PC-9 (cell line): ENCODE results near the gene ETV4. TPM values are rescaled to one million over a fixed set of nuclear protein-coding genes. Genes with fewer than 3 reads are reported as not detected.

ENCODE experiments used
- BruUV-seq: library from RNA; stranded (reverse); fragments of 400-500 nt; replicated peaks from 2 replicates; lab custom pipeline; 2021; lab: Mats Ljungman, UMichigan
- CTCF ChIA-PET: fragments of 300-600 bp; sonication (Branson Sonifier 250); formaldehyde crosslinking; loops from one replicate; lab custom pipeline; 2022; ENCODE audit warnings: antibody characterized with exemption; lab: Charles Lee
- POLR2A ChIA-PET: fragments of 300-600 bp; sonication (Branson Sonifier 250); formaldehyde crosslinking; loops from one replicate; lab custom pipeline; 2022; ENCODE audit warnings: antibody characterized with exemption; ENCODE audit not compliant: unreplicated experiment; lab: Charles Lee
- DNase-seq, 2 experiments: peaks; one replicate each; pipeline versions ENCODE4 v3.0.0 to v3.0.0-alpha.2; 2015 to 2022; ENCODE audit warnings: mixed read lengths in 1 of 2
- H2AFZ ChIP-seq: fragments of 200-600 bp; sonication (generic); 2 replicates; pipeline ENCODE4 v1.8.1; 2017; ENCODE audit warnings: antibody characterized with exemption
- H3F3A ChIP-seq: fragments of 200-600 bp; sonication (generic); 2 replicates; pipeline ENCODE4 v1.8.1; 2017; ENCODE audit warnings: antibody characterized with exemption, mild to moderate bottlenecking, low read depth; ENCODE audit not compliant: insufficient read depth
- H3K27ac ChIP-seq: fragments of 200-600 bp; sonication (generic); 2 replicates; pipeline ENCODE4 v1.6.1; 2016; ENCODE audit warnings: mixed run types
- H3K27me3 ChIP-seq: fragments of 200-600 bp; sonication (generic); 2 replicates; pipeline ENCODE4 v1.6.1; 2016; ENCODE audit warnings: low read depth, mixed run types; ENCODE audit not compliant: insufficient read depth
- H3K36me3 ChIP-seq: fragments of 200-600 bp; sonication (generic); 2 replicates; pipeline ENCODE4 v1.6.1; 2016; ENCODE audit warnings: low read depth, mixed run types
- H3K4me1 ChIP-seq: fragments of 200-600 bp; sonication (generic); replicated peaks from 2 replicates; pipeline ENCODE4 v1.6.1; 2016; ENCODE audit warnings: mixed run types; ENCODE audit not compliant: insufficient read depth
- H3K4me2 ChIP-seq: fragments of 200-600 bp; sonication (generic); 2 replicates; pipeline ENCODE4 v1.6.1; 2017; ENCODE audit warnings: mixed run types
- H3K4me3 ChIP-seq: fragments of 200-600 bp; sonication (generic); 2 replicates; pipeline ENCODE4 v1.6.1; 2016; ENCODE audit warnings: mixed run types
- H3K79me2 ChIP-seq: fragments of 200-600 bp; sonication (generic); 2 replicates; pipeline ENCODE4 v1.6.1; 2017; ENCODE audit warnings: low read depth, mixed run types
- H3K9me2 ChIP-seq: fragments of 200-600 bp; sonication (generic); 2 replicates; pipeline ENCODE4 v1.8.1; 2017; ENCODE audit warnings: mild to moderate bottlenecking; ENCODE audit not compliant: insufficient read depth
- H3K9me3 ChIP-seq: fragments of 200-600 bp; sonication (generic); 2 replicates; pipeline ENCODE4 v1.8.1; 2016; ENCODE audit warnings: low read depth; ENCODE audit not compliant: insufficient read depth
- H4K20me1 ChIP-seq: fragments of 200-600 bp; sonication (generic); 2 replicates; pipeline ENCODE4 v1.8.1; 2017; ENCODE audit not compliant: insufficient read depth
- CTCF ChIP-seq: fragments of 200-600 bp; sonication (generic); conservative IDR thresholded peaks from 2 replicates; pipeline ENCODE4 v1.6.1; 2017; ENCODE audit warnings: mixed run types, antibody characterized with exemption, mild to moderate bottlenecking, moderate library complexity
- EZH2 ChIP-seq: fragments of 200-600 bp; sonication (generic); IDR thresholded peaks from 2 replicates; pipeline ENCODE4 v1.8.0; 2017; ENCODE audit warnings: antibody characterized with exemption, low read depth
- intact Hi-C: fragments of 100-400 bp; cut with micrococcal nuclease; formaldehyde crosslinking; loops from one replicate; pipeline ENCODE4 v1.10.0; 2022; ENCODE audit not compliant: unreplicated experiment
- total RNA-seq: library from RNA; stranded (reverse); gene quantifications from 2 replicates; pipeline ENCODE4 v1.2.3, GENCODE V29; 2021

Gene ETV4
- total RNA-seq, 1 experiment from 2014 or later, result 84.2 TPM

- H3K79me2 ChIP-seq, result no peaks in the 10 kb centered on the region
- DNase-seq, result no peak
- no peaks in the 10 kb centered on the region for H3K9me2 ChIP-seq
- H3K9me3 ChIP-seq, result no peaks in the 10 kb centered on the region
- peaks cover 4% of the 10 kb centered on the region; the same call in 1 of the 2 replicates for H3F3A ChIP-seq
- CTCF ChIA-PET, result no interaction called here
- H3K27ac ChIP-seq, result no peak overlapping the region
- peaks cover 10% of the 10 kb centered on the region; the same call in 1 of the 2 replicates for H3K4me1 ChIP-seq
- BruUV-seq, result no TSS peak
- H2AFZ ChIP-seq, result no peak overlapping the region
- intact Hi-C loops, result no loop called here
- no peaks in the 10 kb centered on the region for H3K27me3 ChIP-seq
- no peaks in the 10 kb centered on the region for H3K36me3 ChIP-seq
- H3K4me3 ChIP-seq, result no peak overlapping the region
- POLR2A ChIA-PET, result no interaction called here
- no peaks in the 10 kb centered on the region for H4K20me1 ChIP-seq
- no peak for TF ChIP-seq EZH2
- no peak for TF ChIP-seq CTCF
- H3K4me2 ChIP-seq, result no peak overlapping the region
Measured at GRCh38 chr17:43588121-43588520, 42.0 kb upstream of the ETV4 start.

- Histone ChIP-seq H3K9me2 (no peaks in the 10 kb centered on the region), H3K27me3 (no peaks in the 10 kb centered on the region), H3F3A (peaks cover 4% of the 10 kb centered on the region; the same call in 1 of the 2 replicates), H3K36me3 (no peaks in the 10 kb centered on the region), H3K4me3 (no peak overlapping the region), H2AFZ (no peak overlapping the region), H3K9me3 (no peaks in the 10 kb centered on the region), H3K4me2 (no peak overlapping the region), H4K20me1 (no peaks in the 10 kb centered on the region), H3K27ac (no peak overlapping the region), H3K79me2 (no peaks in the 10 kb centered on the region), H3K4me1 (peaks cover 10% of the 10 kb centered on the region; the same call in 1 of the 2 replicates)
- TF ChIP-seq CTCF (no peak), EZH2 (no peak)
- no peak for DNase-seq
- intact Hi-C loops, result no loop called here
- POLR2A ChIA-PET, result no interaction called here
- no TSS peak for BruUV-seq
- CTCF ChIA-PET, result no interaction called here
Measured at GRCh38 chr17:43587647-43588046, 41.5 kb upstream of the ETV4 start.

- Histone ChIP-seq H3K27ac (no peak overlapping the region), H3K9me3 (no peaks in the 10 kb centered on the region), H2AFZ (no peak overlapping the region), H3K4me2 (no peak overlapping the region), H3F3A (peaks cover 13% of the 10 kb centered on the region), H3K4me1 (peaks cover 18% of the 10 kb centered on the region), H3K79me2 (no peaks in the 10 kb centered on the region), H3K36me3 (no peaks in the 10 kb centered on the region), H3K4me3 (no peak overlapping the region), H4K20me1 (no peaks in the 10 kb centered on the region), H3K27me3 (no peaks in the 10 kb centered on the region), H3K9me2 (no peaks in the 10 kb centered on the region)
- ChIA-PET CTCF (no interaction called here), POLR2A (interaction anchor here (0.5 to 0.7 kb wide), 3 partner anchors 92 to 242 kb away, joined by 3 to 30 read pairs (median 4); no protein-coding TSS in a partner anchor)
- intact Hi-C loops, result no loop called here
- TF ChIP-seq CTCF (no peak), EZH2 (no peak)
- no peak for DNase-seq
- no TSS peak for BruUV-seq
Measured at GRCh38 chr17:43584666-43585102, 38.5 kb upstream of the ETV4 start.
